ENCODE results near the gene ARHGEF10L. TPM values are rescaled to one million over a fixed set of nuclear protein-coding genes. Genes with fewer than 3 reads are reported as not detected.

Gene ARHGEF10L
- polyA plus RNA-seq, 4 donors = 38.5 to 60.9 (median 48.7) TPM

GRCh38 chr1:17521946-17522612 is 17.4 kb upstream of the ARHGEF10L start:
- DNase-seq (ENCODE audit: low read depth in 4 of 4, low spot score in 2 of 4) = no peak

GRCh38 chr1:17523321-17524041 is 16.0 kb upstream of the ARHGEF10L start:
- no peak for DNase-seq (ENCODE audit: low read depth in 4 of 4, low spot score in 2 of 4)

GRCh38 chr1:17524645-17525044 is 14.9 kb upstream of the ARHGEF10L start:
- no peak for DNase-seq (ENCODE audit: low read depth in 4 of 4, low spot score in 2 of 4)

- DNase-seq (ENCODE audit: low read depth in 4 of 4, low spot score in 2 of 4) = no peak
Measured at GRCh38 chr1:17525996-17526686, 13.4 kb upstream of the ARHGEF10L start.

GRCh38 chr1:17527036-17527914 is 12.2 kb upstream of the ARHGEF10L start:
- no peak for DNase-seq (ENCODE audit: low read depth in 4 of 4, low spot score in 2 of 4)

- no peak for DNase-seq (ENCODE audit: low read depth in 4 of 4, low spot score in 2 of 4)
Measured at GRCh38 chr1:17529381-17529780, 10.1 kb upstream of the ARHGEF10L start.

- DNase-seq (ENCODE audit: low read depth in 4 of 4, low spot score in 2 of 4) = no peak
Measured at GRCh38 chr1:17531343-17531681, 8.2 kb upstream of the ARHGEF10L start.

GRCh38 chr1:17531682-17532487 is 7.6 kb upstream of the ARHGEF10L start:
- no peak for DNase-seq (ENCODE audit: low read depth in 4 of 4, low spot score in 2 of 4)

GRCh38 chr1:17533201-17533600 is 6.3 kb upstream of the ARHGEF10L start:
- no peak for DNase-seq (ENCODE audit: low read depth in 4 of 4, low spot score in 2 of 4)

- DNase-seq (ENCODE audit: low read depth in 4 of 4, low spot score in 2 of 4) = no peak
Measured at GRCh38 chr1:17535300-17535936, 4.1 kb upstream of the ARHGEF10L start.

GRCh38 chr1:17538010-17538409 is 1.5 kb upstream of the ARHGEF10L start:
- DNase-seq (ENCODE audit: low read depth in 4 of 4, low spot score in 2 of 4) = no peak

- DNase-seq (ENCODE audit: low read depth in 4 of 4, low spot score in 2 of 4) = peak in 1 of 4 donors; percentile 79
Measured at GRCh38 chr1:17538428-17539117, 925 bp upstream of the ARHGEF10L start.

- no peak for DNase-seq (ENCODE audit: low read depth in 4 of 4, low spot score in 2 of 4)
Measured at GRCh38 chr1:17539118-17539476, 401 bp upstream of the ARHGEF10L start.

GRCh38 chr1:17540255-17541001 is 930 bp downstream of the ARHGEF10L start:
- DNase-seq (ENCODE audit: low read depth in 4 of 4, low spot score in 2 of 4) = no peak

GRCh38 chr1:17542645-17543044 is 3.1 kb downstream of the ARHGEF10L start:
- no peak for DNase-seq (ENCODE audit: low read depth in 4 of 4, low spot score in 2 of 4)

GRCh38 chr1:17544776-17545350 is 5.4 kb downstream of the ARHGEF10L start:
- no peak for DNase-seq (ENCODE audit: low read depth in 4 of 4, low spot score in 2 of 4)

- DNase-seq (ENCODE audit: low read depth in 4 of 4, low spot score in 2 of 4) = no peak
Measured at GRCh38 chr1:17545356-17545755, 5.9 kb downstream of the ARHGEF10L start.
